ENCODE data around the gene OR9G1.

The OR9G1 gene

GRCh38 chr11:56700242-56700913 lies 1.5 kb downstream of the OR9G1 start:
- no peak for TF ChIP-seq CTCF (IDR thresholded peaks at IDR 0.05; ENCODE audit: borderline replicate concordance, control extremely low read depth, extremely low read depth, insufficient read depth, missing control alignments)
- DNase-seq (ENCODE audit: low spot score), result no peak
- in situ Hi-C loops (cut with MboI; ENCODE audit: low sequenced_read_pairs, unreplicated experiment), result no loop called here

GRCh38 chr11:56700914-56701485 lies 2.1 kb downstream of the OR9G1 start:
- in situ Hi-C loops (cut with MboI; ENCODE audit: low sequenced_read_pairs, unreplicated experiment), result no loop called here
- no peak for TF ChIP-seq CTCF (IDR thresholded peaks at IDR 0.05; ENCODE audit: borderline replicate concordance, control extremely low read depth, extremely low read depth, insufficient read depth, missing control alignments)
- DNase-seq (ENCODE audit: low spot score), result no peak

- TF ChIP-seq CTCF (IDR thresholded peaks at IDR 0.05; ENCODE audit: borderline replicate concordance, control extremely low read depth, extremely low read depth, insufficient read depth, missing control alignments), result no peak
- DNase-seq (ENCODE audit: low spot score), result no peak
- in situ Hi-C loops (cut with MboI; ENCODE audit: low sequenced_read_pairs, unreplicated experiment), result no loop called here
These were observed 7.0 kb downstream of the OR9G1 start for GRCh38 chr11:56705784-56706396.

GRCh38 chr11:56706486-56706885 lies 7.6 kb downstream of the OR9G1 start:
- no peak for DNase-seq (ENCODE audit: low spot score)
- no peak for TF ChIP-seq CTCF (IDR thresholded peaks at IDR 0.05; ENCODE audit: borderline replicate concordance, control extremely low read depth, extremely low read depth, insufficient read depth, missing control alignments)
- in situ Hi-C loops (cut with MboI; ENCODE audit: low sequenced_read_pairs, unreplicated experiment), result no loop called here

- in situ Hi-C loops (cut with MboI; ENCODE audit: low sequenced_read_pairs, unreplicated experiment), result no loop called here
- DNase-seq (ENCODE audit: low spot score), result no peak
- no peak for TF ChIP-seq CTCF (IDR thresholded peaks at IDR 0.05; ENCODE audit: borderline replicate concordance, control extremely low read depth, extremely low read depth, insufficient read depth, missing control alignments)
These were observed 15.3 kb downstream of the OR9G1 start for GRCh38 chr11:56714206-56714605.

GRCh38 chr11:56716379-56716854 lies 17.5 kb downstream of the OR9G1 start:
- DNase-seq (ENCODE audit: low spot score), result no peak
- in situ Hi-C loops (cut with MboI; ENCODE audit: low sequenced_read_pairs, unreplicated experiment), result no loop called here
- no peak for TF ChIP-seq CTCF (IDR thresholded peaks at IDR 0.05; ENCODE audit: borderline replicate concordance, control extremely low read depth, extremely low read depth, insufficient read depth, missing control alignments)
